ENCODE results near the gene ARMH4. TPM values are rescaled to one million over a fixed set of nuclear protein-coding genes. Genes with fewer than 3 reads are reported as not detected.

The ARMH4 gene
- total and polyA plus RNA-seq, 8 donors: 2.0 to 19.4 (median 15.7) TPM

DNA sequence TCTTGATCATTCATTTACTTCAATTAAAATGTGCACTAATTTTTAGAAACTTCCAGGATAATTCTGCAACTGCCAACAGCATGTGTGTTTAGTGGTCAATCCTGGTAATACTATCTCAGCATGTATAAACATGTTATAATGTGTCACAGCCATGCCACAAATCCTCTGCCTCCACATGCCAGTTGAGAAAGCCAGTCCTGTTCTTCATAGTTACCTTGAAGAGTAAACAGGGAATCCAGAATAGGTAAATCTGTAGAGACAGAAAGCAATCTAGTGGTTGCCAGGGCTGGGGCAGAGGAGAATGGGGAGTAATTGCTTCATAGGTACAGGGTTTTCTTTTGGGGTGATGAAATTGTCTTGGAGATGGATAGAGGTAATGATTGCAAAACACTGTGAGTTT lies 85.9 kb downstream of the ARMH4 start:
- Histone ChIP-seq H3K9me3 (no peaks in the 10 kb centered on the region), H3K27me3 (no peaks in the 10 kb centered on the region), H3K4me1 (no peaks in the 10 kb centered on the region), H3K36me3 (no peaks in the 10 kb centered on the region), H3K4me3 (no peak overlapping the region), H3K27ac (no peak overlapping the region)
- intact Hi-C loops (cut with DNase I): no loop called here
- DNase-seq (no peak), ATAC-seq (no peak)
- TF ChIP-seq, protein P1, sequence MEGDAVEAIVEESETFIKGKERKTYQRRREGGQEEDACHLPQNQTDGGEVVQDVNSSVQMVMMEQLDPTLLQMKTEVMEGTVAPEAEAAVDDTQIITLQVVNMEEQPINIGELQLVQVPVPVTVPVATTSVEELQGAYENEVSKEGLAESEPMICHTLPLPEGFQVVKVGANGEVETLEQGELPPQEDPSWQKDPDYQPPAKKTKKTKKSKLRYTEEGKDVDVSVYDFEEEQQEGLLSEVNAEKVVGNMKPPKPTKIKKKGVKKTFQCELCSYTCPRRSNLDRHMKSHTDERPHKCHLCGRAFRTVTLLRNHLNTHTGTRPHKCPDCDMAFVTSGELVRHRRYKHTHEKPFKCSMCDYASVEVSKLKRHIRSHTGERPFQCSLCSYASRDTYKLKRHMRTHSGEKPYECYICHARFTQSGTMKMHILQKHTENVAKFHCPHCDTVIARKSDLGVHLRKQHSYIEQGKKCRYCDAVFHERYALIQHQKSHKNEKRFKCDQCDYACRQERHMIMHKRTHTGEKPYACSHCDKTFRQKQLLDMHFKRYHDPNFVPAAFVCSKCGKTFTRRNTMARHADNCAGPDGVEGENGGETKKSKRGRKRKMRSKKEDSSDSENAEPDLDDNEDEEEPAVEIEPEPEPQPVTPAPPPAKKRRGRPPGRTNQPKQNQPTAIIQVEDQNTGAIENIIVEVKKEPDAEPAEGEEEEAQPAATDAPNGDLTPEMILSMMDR (IDR thresholded peaks at IDR 0.05): no peak

DNA sequence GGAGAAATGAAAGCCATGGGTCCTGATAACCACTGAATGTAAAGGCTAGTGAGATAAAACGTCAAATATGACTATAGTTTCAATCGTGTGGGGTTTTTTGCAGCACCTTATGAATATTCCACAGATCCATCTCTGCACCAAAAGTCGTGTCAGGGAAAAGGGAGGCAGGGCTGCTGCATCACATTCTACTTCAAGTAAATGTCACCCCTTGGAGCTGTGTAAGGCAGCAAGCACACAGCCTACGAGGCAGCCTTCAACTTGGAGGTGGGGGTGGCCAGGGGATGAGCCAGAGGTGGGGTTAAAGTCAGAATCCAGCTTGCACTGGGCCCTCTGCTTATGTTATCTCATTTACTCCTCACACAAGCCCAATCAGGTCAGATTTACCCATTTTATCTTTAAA lies 90.4 kb downstream of the ARMH4 start:
- TF ChIP-seq, protein P1 (IDR thresholded peaks at IDR 0.05): no peak
- intact Hi-C loops (cut with DNase I): no loop called here
- Histone ChIP-seq H3K4me3 (no peak overlapping the region), H3K4me1 (no peaks in the 10 kb centered on the region), H3K27ac (no peak overlapping the region), H3K9me3 (no peaks in the 10 kb centered on the region), H3K27me3 (no peaks in the 10 kb centered on the region), H3K36me3 (no peaks in the 10 kb centered on the region)
- ATAC-seq (no peak), DNase-seq (no peak)

DNA sequence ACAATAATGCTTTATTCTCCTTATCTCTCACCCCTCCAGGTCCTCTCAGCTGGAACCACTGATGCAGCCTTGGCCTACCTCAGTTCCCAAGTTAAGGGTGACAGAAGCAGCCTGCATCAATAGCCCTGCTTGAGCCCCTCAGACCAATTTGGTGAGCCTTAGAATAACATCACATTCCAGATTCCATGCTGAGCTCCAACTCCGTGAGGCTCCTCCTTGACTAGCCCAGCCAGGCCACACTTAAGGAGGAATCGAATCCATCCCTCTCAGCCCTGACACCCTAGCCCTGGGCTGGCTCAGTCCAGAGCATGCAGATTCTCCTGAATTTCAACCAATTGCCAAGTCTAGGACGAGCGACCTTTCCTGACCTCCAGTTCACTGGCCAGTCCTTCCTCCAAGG lies 91.1 kb downstream of the ARMH4 start:
- TF ChIP-seq, protein P1 (IDR thresholded peaks at IDR 0.05): no peak
- Histone ChIP-seq H3K4me3 (no peak overlapping the region), H3K27ac (no peak overlapping the region), H3K36me3 (no peaks in the 10 kb centered on the region), H3K4me1 (no peaks in the 10 kb centered on the region), H3K9me3 (no peaks in the 10 kb centered on the region), H3K27me3 (no peaks in the 10 kb centered on the region)
- intact Hi-C loops (cut with DNase I): no loop called here
- ATAC-seq (no peak), DNase-seq (no peak)

DNA sequence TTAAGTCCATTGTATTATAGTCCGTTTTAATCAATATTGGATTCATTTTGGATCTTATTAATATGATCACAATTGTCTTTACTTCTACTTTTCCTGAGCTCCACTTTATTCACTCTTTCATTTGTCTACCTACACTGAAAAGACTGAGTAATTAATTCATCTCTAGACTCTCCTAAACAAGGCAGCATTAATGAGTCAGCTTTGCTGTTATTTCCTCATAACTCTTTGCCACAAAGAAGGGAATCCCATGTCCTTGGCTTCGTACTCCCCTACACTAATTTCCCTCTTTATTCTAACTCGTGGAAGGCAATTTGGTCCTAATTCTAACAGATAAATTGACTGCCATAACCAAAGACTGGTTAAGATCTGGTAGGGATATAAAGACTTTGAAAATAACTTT lies 91.9 kb downstream of the ARMH4 start:
- no peak overlapping the region for H3K27ac ChIP-seq
- no peaks in the 10 kb centered on the region for H3K27me3 ChIP-seq
- DNase-seq (no peak), ATAC-seq (no peak)
- H3K4me3 ChIP-seq: no peak overlapping the region
- intact Hi-C loops (cut with DNase I): no loop called here
- H3K4me1 ChIP-seq: no peaks in the 10 kb centered on the region
- H3K36me3 ChIP-seq: no peaks in the 10 kb centered on the region
- TF ChIP-seq, protein P1 (IDR thresholded peaks at IDR 0.05): no peak
- no peaks in the 10 kb centered on the region for H3K9me3 ChIP-seq

DNA sequence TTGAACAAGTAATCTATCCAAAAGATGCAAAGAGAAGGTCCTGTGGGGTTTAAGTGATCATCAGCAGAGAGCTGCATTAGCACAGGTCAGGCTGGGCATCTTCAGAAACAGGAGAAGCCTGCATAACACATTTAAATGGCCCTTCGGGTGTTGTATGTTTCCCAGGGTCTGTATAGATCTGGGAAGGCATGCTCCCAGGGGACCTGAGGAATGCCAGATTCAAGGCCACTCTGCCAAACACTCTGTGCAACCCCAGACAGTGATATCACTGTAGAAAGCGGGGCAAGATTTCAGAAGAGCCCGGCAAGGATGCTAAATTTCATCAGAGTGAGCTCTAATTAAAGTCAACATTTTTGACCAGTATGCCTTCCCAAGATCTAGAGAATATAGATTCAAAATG lies 92.9 kb downstream of the ARMH4 start:
- H3K36me3 ChIP-seq: no peaks in the 10 kb centered on the region
- TF ChIP-seq, protein P1 (IDR thresholded peaks at IDR 0.05): no peak
- intact Hi-C loops (cut with DNase I): no loop called here
- H3K4me1 ChIP-seq: no peaks in the 10 kb centered on the region
- H3K4me3 ChIP-seq: no peak overlapping the region
- DNase-seq: no peak
- no peak overlapping the region for H3K27ac ChIP-seq
- ATAC-seq: no peak
- no peaks in the 10 kb centered on the region for H3K9me3 ChIP-seq
- H3K27me3 ChIP-seq: no peaks in the 10 kb centered on the region
